Osteoblast (primary cell): Measurements from ENCODE around the gene RNF144B. TPM values are rescaled to one million over a fixed set of nuclear protein-coding genes. Genes with fewer than 3 reads are reported as not detected.

ENCODE experiments used
- DNase-seq: peaks from one replicate; pipeline ENCODE4 v3.0.0; 2011; ENCODE audit warnings: low spot score, mixed read lengths; ENCODE audit not compliant: insufficient read length; ENCODE audit errors: missing footprints
- H2AFZ ChIP-seq: 2 replicates; pipeline ENCODE4 v1.6.0; 2011; ENCODE audit warnings: mild to moderate bottlenecking, low read length
- H3K27ac ChIP-seq: 2 replicates; pipeline ENCODE4 v1.5.1; 2011; ENCODE audit warnings: mild to moderate bottlenecking, low read depth, low read length, moderate library complexity
- H3K27me3 ChIP-seq: 2 replicates; pipeline ENCODE4 v1.6.0; 2012; ENCODE audit warnings: mild to moderate bottlenecking, control low read depth, inconsistent platforms, low read length, moderate library complexity; ENCODE audit not compliant: insufficient read depth
- H3K36me3 ChIP-seq: 2 replicates; pipeline ENCODE4 v1.5.1; 2011; ENCODE audit warnings: mild to moderate bottlenecking, low read length, control low read depth, moderate library complexity; ENCODE audit not compliant: insufficient read depth
- H3K4me1 ChIP-seq: 2 replicates; pipeline ENCODE4 v1.5.1; 2011; ENCODE audit warnings: mild to moderate bottlenecking, low read length, control low read depth, moderate library complexity; ENCODE audit not compliant: insufficient read depth
- H3K4me2 ChIP-seq: 2 replicates; pipeline ENCODE4 v1.6.0; 2011; ENCODE audit warnings: mild to moderate bottlenecking, low read length; ENCODE audit not compliant: insufficient read depth
- H3K4me3 ChIP-seq: fragments of 200-600 bp; sonication (generic); 3 replicates; pipeline ENCODE4 v1.5.1; 2012; ENCODE audit warnings: mild to moderate bottlenecking, low read length, inconsistent platforms; ENCODE audit not compliant: insufficient read depth
- H3K79me2 ChIP-seq: 2 replicates; pipeline ENCODE4 v1.6.0; 2012; ENCODE audit warnings: mild to moderate bottlenecking, low read length, control low read depth, inconsistent platforms; ENCODE audit not compliant: insufficient read depth
- H3K9me3 ChIP-seq: 2 replicates; pipeline ENCODE4 v1.5.1; 2011; ENCODE audit warnings: low read depth, low read length, control low read depth
- H4K20me1 ChIP-seq: 2 replicates; pipeline ENCODE4 v1.6.0; 2012; ENCODE audit warnings: mild to moderate bottlenecking, low read length, control low read depth; ENCODE audit not compliant: insufficient read depth
- total RNA-seq: library from RNA; depleted of rRNA; stranded (reverse); fragments of >200 nt; gene quantifications from 2 replicates; pipeline ENCODE4 v1.2.3, GENCODE V29; 2012
- TF ChIP-seq, protein P1 (sequence below): IDR thresholded peaks from 2 replicates; pipeline ENCODE4 v1.5.1; 2011; ENCODE audit warnings: mild to moderate bottlenecking, low read depth, low read length, moderate library complexity; ENCODE audit errors: extremely low read depth

Gene RNF144B
- total RNA-seq, 1 donor, result 5.8 TPM

GRCh38 chr6:18422136-18422535, 35.0 kb downstream of the RNF144B start:
- no peaks in the 10 kb centered on the region for H3K4me1 ChIP-seq
- DNase-seq, result no peak
- H3K27me3 ChIP-seq, result no peaks in the 10 kb centered on the region
- no peak overlapping the region for H2AFZ ChIP-seq
- H3K4me2 ChIP-seq, result no peak overlapping the region
- no peak overlapping the region for H3K4me3 ChIP-seq
- H3K36me3 ChIP-seq, result no peaks in the 10 kb centered on the region
- H3K79me2 ChIP-seq, result no peaks in the 10 kb centered on the region
- H3K27ac ChIP-seq, result no peak overlapping the region
- no peaks in the 10 kb centered on the region for H4K20me1 ChIP-seq
- TF ChIP-seq, protein P1, sequence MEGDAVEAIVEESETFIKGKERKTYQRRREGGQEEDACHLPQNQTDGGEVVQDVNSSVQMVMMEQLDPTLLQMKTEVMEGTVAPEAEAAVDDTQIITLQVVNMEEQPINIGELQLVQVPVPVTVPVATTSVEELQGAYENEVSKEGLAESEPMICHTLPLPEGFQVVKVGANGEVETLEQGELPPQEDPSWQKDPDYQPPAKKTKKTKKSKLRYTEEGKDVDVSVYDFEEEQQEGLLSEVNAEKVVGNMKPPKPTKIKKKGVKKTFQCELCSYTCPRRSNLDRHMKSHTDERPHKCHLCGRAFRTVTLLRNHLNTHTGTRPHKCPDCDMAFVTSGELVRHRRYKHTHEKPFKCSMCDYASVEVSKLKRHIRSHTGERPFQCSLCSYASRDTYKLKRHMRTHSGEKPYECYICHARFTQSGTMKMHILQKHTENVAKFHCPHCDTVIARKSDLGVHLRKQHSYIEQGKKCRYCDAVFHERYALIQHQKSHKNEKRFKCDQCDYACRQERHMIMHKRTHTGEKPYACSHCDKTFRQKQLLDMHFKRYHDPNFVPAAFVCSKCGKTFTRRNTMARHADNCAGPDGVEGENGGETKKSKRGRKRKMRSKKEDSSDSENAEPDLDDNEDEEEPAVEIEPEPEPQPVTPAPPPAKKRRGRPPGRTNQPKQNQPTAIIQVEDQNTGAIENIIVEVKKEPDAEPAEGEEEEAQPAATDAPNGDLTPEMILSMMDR, result no peak
- no peaks in the 10 kb centered on the region for H3K9me3 ChIP-seq

DNA sequence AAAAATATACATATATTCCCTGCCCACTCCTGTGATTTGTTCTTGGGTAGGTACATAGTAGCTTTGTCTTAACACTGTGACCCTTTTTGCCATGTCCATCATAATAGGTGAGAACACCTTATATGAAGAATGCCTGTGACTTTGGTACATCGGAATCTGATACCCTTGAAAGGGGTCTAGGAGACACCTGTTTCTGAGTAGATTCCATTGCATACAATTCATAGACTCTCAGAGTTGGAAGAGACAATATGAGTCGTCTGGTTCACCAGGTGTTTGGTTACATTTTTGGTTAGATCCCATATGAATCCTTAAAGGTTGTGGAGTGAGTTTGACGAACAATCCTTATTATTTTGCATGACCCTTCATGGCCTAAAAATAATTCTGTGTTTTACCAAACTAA, 36.3 kb downstream of the RNF144B start:
- TF ChIP-seq, protein P1, result no peak
- H3K79me2 ChIP-seq, result no peaks in the 10 kb centered on the region

GRCh38 chr6:18424201-18424600, 37.1 kb downstream of the RNF144B start:
- no peaks in the 10 kb centered on the region for H3K27me3 ChIP-seq
- no peak overlapping the region for H2AFZ ChIP-seq
- H3K36me3 ChIP-seq, result no peaks in the 10 kb centered on the region
- no peaks in the 10 kb centered on the region for H3K4me1 ChIP-seq
- no peaks in the 10 kb centered on the region for H4K20me1 ChIP-seq
- no peak for DNase-seq
- no peaks in the 10 kb centered on the region for H3K79me2 ChIP-seq
- no peak overlapping the region for H3K4me2 ChIP-seq
- H3K27ac ChIP-seq, result no peak overlapping the region
- TF ChIP-seq, protein P1, result no peak
- no peaks in the 10 kb centered on the region for H3K9me3 ChIP-seq
- no peak overlapping the region for H3K4me3 ChIP-seq

More for the DNA sequence above, 36.3 kb downstream of the RNF144B start:
- Histone ChIP-seq H3K4me1 (no peaks in the 10 kb centered on the region), H3K9me3 (no peaks in the 10 kb centered on the region), H3K27ac (no peak overlapping the region), H3K36me3 (no peaks in the 10 kb centered on the region), H2AFZ (no peak overlapping the region), H3K4me2 (no peak overlapping the region), H3K27me3 (no peaks in the 10 kb centered on the region), H4K20me1 (no peaks in the 10 kb centered on the region), H3K4me3 (no peak overlapping the region)
- DNase-seq, result no peak

GRCh38 chr6:18425218-18425617, 38.1 kb downstream of the RNF144B start:
- Histone ChIP-seq H3K4me3 (no peak overlapping the region), H2AFZ (no peak overlapping the region), H3K9me3 (no peaks in the 10 kb centered on the region), H4K20me1 (no peaks in the 10 kb centered on the region), H3K27me3 (no peaks in the 10 kb centered on the region), H3K36me3 (no peaks in the 10 kb centered on the region), H3K4me1 (no peaks in the 10 kb centered on the region), H3K79me2 (no peaks in the 10 kb centered on the region), H3K27ac (no peak overlapping the region), H3K4me2 (no peak overlapping the region)
- TF ChIP-seq, protein P1, result no peak
- DNase-seq, result no peak
